ENCODE data around the gene CRYBG1. TPM values are rescaled to one million over a fixed set of nuclear protein-coding genes. Genes with fewer than 3 reads are reported as not detected.

CRYBG1 gene
- total RNA-seq, 1 donor from 2014 or later: 7.6 TPM

DNA sequence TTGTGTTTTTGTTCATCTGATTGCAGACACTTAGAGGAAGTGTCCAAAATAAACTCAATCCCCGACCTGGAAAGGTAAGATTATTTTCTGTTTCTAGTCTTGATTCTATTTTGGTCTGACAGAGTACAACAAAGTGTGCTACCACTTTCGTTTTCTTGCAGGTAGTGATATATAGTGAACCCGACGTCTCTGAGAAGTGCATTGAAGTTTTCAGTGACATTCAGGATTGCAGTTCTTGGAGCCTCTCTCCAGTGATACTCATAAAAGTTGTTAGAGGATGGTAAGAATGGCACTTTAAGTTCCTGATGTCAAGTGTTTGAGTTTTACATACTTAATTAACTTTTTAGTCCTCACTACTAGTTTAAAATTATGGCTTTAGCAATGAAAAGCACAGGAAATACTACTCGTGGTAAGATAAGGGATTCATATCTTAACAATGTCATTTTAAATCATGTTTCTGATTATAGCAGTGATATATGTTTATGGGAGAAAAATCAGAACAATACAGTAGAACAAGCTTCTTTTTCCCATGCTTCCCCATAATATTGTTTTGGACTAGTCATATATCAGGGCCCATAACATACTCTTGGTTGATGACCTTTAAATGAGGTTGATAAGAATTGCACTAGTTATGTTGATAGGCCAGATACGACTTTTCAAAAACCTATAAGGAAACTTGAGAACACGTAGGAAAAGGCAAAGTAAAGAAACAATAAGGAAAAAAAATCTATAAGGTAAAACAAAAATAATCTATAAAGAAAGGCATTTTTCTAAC, 164.8 kb downstream of the CRYBG1 start:
- DNase-seq (ENCODE audit: low read depth in 2 of 2): peak in 1 of 2 donors; percentile 43

DNA sequence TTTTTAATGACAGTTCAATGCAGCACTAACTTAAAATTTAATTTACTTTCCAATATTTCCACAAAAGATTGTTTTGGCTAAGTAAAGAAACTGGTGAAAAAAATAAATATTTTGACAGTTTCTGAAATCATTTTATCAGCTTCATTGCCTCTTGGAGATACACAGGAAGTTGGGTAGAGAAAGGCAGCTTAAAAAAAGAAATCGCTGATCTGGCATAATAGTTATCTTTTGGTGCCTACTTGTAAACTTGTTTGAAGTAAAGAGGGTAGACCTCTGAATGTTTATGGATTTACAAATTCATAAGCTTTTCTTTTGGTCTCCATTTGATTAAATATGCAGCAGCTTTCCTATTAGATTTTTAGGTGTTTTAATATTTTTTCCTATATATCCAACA, 165.4 kb downstream of the CRYBG1 start:
- no peak for DNase-seq (ENCODE audit: low read depth in 2 of 2)

DNA sequence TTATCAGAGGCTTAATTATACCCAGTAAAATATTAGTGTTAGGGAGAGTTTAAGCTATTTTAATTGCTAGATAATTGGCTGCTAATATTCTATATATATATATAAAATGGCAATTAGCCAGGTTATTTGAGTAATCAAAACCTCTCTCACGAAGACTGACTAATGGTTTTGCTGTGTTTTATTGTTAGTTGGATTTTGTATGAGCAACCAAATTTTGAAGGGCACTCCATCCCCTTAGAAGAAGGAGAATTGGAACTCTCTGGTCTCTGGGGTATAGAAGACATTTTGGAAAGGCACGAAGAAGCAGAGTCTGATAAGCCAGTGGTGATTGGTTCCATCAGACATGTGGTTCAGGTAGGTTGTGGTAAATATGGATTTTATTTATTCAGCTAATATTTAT, 166.6 kb downstream of the CRYBG1 start:
- no peak for DNase-seq (ENCODE audit: low read depth in 2 of 2)

DNA sequence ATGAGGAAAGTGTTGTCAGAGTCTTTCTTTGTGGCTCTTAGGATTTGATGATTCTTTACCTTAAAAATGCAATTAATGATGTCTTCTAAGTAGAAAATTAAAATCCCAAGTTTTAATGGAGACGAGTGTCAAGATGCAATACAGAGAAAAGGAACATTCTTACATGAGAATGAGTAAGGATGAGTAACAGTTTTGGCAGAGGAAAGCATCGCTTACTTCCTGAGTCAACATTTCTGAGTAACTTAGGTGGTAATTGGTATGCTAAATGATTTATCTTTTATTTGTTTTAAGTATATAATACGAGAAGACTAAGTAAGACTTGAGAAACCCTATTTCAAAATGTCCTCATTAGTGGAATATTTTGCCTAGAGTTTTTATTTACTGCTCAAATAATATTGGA, 167.5 kb downstream of the CRYBG1 start:
- peak in 1 of 2 donors; percentile 86 for DNase-seq (ENCODE audit: low read depth in 2 of 2)

DNA sequence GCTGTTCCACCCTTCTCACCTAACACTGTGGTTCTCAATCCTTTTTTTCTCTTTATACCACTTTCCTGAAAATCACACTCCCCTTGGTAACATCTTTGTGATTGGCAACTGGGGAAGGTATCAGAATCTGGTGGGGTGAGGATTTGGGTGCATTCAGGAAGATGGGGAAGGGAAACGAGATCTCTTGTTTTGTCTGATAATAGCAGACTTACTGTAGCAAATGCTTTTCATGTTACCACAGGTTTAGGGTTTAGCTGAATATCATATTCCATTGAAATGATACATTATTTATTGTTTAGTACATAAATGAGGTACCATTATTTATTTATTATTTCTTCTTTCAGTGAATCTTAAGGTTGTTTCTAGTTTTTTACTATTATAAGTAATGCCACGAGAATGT, 168.0 kb downstream of the CRYBG1 start:
- DNase-seq (ENCODE audit: low read depth in 2 of 2): no peak

DNA sequence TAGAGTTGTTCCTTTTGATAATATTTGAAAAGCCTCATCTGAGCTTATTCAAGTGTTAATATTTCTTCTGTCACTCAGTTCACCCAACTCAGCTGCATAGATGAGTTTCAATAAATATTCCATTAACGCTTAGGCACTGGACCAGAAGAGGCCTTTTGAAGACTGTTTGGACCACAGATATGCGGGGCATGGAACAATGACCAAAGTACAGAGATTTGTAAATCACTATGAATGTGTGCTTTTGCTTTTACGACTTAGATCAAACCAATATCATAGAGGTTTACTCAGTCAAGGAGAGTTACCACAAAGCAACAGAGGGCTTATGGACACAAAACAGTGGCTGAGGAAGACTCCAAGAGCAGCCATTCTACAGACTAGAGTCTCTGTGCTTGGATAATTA, 168.9 kb downstream of the CRYBG1 start:
- DNase-seq (ENCODE audit: low read depth in 2 of 2): no peak

DNA sequence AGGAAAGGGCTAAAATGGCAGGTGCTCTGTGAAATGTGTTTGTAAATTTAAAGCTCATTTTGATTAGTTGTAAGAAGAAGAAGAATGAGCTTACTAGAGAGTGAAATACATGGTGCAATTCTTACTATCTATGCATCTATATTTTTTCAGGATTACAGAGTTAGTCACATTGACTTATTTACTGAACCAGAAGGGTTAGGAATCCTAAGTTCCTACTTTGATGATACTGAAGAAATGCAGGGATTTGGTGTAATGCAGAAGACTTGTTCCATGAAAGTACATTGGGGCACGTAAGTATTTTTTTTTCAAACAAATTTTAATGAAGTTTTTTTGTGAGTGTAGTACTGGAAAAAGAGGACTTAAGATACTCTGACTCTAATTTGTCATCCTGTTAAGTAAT, 169.5 kb downstream of the CRYBG1 start:
- no peak for DNase-seq (ENCODE audit: low read depth in 2 of 2)

DNA sequence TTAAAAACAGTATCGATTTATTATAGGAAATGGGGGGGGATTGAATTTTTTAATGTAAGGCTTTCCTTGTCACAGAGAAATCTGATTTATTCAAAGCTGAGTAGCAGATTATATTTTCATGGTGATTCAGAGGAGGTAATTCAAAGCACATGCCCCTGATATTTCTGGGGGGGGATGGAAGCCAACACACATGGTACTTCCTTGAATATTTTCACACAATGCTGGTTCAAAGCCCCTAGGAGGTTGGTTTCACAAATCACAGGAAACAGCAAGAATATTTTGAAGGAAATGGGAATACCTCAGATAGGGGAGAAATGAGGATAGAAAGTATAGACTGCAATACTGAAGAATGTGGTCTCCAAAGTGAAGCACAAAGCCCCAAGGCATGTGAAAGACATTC, 170.0 kb downstream of the CRYBG1 start:
- DNase-seq (ENCODE audit: low read depth in 2 of 2): peak in 1 of 2 donors; percentile 79

DNA sequence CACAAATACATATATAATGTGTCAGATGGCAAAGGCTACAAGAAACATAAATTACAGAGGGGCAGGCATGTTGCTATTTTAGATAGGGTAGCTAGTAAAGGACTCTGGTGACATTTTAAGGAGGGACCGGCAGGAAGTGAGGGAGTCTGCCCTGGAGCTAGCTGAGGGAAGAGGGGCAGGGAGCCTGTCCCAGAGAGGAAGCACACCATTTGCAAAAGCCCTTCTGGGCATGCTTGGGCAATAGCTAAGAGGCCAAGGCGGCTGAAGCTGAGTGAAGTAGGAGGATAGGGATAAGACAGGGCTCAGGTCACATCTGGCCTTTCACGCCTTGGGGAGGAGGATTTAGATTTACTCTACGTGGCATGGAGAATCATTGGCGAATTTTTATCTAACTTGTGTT, 172.5 kb downstream of the CRYBG1 start:
- no peak for DNase-seq (ENCODE audit: low read depth in 2 of 2)

DNA sequence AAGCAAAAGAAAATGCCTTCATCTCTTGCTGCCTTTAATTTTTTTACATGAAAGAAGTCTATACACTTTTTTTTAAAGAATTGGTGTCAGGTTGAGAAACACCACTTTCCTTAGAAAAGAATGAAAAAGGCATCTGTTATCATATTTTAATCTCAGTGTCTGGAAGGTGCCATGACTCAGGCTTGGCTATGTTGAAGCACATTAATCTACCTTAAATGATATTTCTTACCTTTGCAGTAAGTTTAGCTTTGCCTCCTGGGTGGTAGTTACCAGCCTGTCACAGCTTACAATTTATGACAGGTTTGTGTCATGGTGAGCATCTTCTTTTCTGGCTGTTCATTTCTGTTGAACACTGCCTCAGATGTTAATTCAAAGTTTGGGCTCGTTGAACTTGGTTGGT, 173.5 kb downstream of the CRYBG1 start:
- DNase-seq (ENCODE audit: low read depth in 2 of 2): no peak

DNA sequence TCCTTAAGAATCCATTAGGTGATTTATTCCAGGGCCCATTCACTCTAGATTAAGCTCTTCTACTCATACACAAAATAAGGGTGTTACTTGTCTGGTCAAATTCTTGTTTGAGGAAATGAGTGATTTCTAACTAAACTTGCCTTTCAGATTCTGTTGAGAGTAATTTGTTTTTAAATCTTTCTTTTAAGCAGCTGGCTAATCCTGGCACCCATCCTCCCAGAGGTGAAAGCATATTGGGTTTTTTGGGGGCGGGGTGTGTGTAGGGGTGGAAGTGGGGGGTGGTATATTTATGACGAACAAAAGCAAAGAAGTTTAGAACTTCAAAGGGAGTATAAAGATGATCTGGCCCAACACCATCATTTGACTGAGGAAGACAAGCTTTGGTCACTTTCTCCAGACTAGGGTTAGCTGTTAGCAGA, 174.1 kb downstream of the CRYBG1 start:
- peak in 1 of 2 donors; percentile 5 for DNase-seq (ENCODE audit: low read depth in 2 of 2)

DNA sequence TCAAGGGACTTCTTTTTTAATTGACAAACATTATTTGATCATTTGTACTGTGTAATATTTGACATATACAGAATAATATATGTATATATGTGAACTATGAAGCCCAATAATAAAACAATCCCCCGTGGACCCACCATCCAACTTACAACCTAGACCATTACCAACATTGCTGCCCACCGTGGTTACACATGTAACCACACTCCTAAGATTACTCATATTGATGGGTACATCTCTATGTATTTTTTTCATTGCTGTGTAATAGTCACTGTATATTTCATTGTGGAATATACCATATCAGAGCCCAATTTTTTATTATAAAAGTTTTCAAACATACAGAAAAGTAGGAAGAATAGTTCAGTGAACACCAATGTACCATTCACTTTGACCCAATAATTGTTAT, 174.5 kb downstream of the CRYBG1 start:
- no peak for DNase-seq (ENCODE audit: low read depth in 2 of 2)

DNA sequence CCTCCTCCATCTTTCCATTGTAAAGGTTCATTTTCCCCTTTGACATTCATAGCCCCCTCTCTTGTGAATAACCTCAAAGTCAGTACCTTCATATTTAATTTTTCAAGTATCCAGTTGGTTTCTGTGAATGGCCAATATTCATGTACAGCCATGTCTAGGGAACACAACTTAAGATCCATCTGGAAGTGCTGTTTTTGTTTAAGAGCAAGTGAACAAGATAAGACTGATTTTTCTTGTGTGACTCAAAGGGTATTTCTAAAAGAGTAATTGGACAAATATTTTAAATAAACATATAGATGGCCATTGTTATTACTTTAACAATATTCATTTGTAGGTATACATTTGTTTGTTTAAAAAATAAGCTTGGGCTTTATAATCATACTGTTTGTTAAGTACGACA, 175.8 kb downstream of the CRYBG1 start:
- DNase-seq (ENCODE audit: low read depth in 2 of 2): no peak

DNA sequence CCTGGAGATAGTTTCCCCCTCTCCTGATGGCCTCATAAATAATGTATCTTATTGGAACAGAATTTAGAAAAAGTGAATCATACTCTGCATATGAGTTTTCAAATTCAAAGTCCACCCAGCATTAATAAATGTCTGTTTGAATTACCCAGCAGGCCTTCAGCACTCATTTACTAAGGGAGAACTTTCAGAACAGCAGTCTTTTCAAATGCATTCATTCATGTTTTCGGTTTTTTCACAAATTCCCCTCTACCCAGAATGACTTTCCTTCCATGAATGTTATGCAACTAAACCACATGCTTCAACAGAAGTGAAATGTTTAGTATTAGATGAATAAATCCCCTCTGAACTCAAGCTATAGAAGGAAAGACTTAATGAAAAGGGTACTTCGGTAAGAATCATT, 176.3 kb downstream of the CRYBG1 start:
- no peak for DNase-seq (ENCODE audit: low read depth in 2 of 2)

DNA sequence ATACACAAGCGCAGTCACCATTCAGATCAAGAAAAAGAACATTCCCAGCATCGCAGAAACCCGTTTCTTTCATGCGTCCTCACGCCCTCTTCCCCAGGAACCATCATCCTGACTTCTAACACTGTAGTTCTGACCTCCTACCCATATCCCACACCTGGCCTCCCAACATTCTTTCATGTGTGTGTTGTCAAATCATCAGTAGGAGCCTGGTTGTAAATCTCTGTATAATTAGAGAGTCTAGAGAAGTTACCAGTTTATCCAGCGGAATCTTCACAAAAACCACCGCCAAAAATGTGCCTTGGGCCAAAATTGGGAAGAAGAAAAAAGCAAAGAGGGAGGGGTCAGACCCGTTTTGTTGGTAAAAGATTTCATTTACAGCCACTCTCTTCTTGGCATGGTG, 177.1 kb downstream of the CRYBG1 start:
- DNase-seq (ENCODE audit: low read depth in 2 of 2): no peak

DNA sequence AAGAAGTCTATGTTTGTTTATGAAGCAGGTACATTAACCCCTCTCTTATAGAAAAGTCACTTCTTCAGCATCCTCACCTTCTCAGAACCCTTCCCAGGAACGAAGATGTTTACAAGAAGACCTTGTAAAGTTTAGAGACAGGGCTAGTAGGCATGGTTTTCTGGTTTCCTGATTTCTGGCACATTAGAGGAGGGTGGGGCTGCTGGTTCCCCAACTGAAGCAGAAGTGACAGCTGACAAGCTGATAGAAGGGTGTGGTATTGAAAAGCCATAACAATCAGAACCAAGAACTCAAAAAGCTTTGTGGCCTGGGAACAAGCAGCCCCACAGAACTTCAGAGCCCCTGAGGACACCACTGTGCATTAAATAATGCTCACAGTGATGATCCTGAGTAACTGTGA, 177.6 kb downstream of the CRYBG1 start:
- no peak for DNase-seq (ENCODE audit: low read depth in 2 of 2)

DNA sequence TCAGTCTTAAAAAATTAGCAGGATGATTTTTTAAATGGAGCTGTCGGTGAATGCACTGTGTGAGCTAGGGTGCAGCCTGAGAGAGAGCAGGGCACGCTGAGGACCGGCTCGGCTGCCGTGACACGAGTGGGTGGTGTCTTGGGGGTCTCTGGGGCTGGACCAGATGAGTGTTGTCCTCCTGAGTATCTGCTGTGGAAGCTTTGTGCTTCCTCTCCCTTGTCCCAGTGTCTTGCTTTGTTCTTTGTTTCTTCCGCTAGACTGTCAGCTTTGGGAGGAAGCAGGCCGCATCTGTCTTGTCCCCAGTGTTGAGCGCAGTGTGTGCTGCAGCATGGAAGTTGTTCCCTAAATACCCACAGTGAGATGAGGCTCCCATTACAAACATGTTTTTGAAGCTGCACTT, 179.4 kb downstream of the CRYBG1 start:
- no peak for DNase-seq (ENCODE audit: low read depth in 2 of 2)

DNA sequence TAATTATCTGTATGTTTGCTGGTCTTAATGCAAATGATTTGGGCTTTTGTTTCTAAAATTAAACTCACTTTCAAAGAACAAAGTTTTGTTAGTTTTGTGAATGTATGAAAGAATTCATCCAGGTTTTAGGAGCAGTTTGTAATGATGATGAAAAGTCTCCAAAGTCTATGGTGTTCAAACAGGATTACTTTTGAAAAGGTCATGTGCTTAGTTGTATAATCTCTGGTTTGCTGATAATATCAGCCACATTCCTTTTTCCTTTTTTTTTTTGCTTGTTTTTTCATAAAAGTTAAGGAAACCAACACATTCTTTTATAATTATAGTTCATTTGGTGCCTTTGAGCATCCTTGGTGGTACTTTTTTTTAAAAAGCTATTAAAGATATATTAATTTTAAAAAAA, 179.9 kb downstream of the CRYBG1 start:
- no peak for DNase-seq (ENCODE audit: low read depth in 2 of 2)

DNA sequence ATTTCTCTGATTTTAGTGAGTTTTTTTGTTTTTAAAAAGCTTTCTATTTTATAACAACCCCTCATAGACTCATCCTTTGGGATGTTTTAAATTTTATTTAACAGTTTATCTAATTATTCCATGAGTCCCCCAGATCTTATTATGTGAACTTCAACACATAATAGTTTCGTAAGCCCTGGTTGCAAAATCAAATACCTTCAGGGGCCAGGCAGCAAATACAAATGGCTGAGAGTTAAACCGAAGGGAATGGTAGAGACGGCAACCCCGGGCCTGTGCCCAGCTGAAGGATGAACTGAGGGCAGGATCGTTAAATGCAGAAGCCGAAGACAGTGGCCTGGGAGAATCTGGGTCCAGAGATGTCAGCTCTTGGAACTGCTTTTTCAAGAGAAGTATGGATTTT, 180.4 kb downstream of the CRYBG1 start:
- DNase-seq (ENCODE audit: low read depth in 2 of 2): no peak

DNA sequence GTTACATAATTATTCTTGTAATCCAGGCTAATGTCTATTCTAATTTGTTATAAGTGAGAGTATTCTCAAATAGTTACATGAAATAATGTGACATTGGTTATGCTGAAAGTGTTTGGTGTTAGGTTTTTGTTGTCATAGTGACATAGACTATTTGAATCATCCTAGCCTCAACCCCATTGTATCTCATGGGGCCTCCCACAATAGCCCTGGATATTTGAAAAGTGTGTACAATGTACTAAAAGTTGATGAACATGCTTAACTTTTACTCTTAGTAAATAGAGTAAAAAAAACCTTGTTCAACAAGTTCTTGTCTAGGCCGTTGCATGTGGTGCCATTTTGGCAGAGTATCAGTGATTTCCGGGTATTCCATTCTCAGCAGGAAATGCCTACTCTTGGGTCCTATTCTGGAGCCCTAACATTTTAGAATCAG, 185.8 kb downstream of the CRYBG1 start:
- peak; percentile 61 to 78 for DNase-seq (ENCODE audit: low read depth in 2 of 2)

DNA sequence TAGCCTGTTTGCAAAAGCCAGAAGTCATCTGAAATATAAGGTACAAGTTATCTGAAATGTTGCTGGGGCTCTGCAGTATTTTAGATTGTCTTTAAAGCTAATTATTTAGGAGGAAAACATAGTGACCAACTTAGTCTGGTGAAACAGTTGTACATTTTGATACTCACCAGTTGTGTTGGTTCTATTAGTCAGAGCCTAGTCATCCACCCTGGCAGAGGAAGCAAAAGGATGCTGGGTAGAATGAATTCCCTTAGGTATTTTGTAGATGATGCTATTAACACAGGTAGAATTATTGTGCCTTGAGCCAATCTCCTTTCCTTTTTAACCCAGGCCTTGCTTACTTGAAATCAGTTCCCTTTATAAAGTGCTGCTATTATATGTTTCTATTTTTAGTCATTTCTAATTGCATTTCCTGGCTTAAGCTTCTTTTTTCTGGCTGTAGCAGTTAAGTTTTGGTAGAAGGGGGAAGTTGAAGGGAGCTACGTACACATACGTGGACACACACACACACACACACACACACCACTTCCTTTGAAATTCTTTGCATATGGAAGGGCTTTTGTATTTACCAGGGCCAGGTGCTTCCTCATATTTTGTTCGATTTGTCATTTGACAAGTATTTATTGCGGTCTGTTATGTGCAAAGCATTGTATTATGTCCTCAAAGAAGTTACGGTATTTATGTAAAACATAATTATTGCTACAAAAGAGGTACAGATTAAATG, 186.3 kb downstream of the CRYBG1 start:
- DNase-seq (ENCODE audit: low read depth in 2 of 2): peak; percentile 90 to 96

DNA sequence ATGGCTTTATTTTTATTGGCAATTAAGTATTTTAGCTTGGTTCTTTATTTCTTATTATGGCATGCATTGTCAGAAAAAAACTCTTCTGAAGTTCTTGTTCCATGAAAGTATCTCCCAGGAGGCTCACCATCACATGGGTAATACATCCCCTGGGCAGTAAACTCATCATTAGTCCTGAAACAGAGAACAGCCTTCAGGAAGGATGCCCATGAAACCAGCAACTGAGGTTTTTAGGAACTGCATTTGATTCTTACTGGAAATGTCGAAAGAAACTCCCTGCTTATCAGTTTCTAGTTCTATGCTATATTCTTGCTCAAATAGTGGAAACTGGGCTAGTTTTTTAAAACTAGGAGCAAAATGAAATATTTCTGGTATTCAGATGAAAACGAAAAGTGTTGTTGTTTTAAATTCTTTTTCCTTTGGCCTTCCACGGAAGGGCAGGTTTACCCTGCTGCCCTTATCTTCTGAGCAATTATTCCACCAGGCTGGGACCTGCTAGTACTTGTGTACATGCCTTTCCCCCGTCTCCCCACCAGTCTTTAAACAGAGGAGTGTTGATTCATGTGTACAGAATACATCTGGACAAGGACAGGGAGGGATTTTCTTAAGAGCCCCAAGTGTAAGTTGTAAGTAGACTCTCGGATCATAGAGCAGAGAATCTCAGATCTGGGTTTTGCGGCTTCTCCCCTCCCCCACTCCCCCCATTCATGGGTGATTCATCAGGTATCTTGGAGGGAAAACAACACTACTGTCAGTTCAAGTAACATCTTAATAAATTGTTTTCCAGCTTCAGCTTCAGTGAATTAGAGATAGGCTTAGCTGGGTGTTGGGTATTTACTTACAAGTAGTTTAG, 187.3 kb downstream of the CRYBG1 start:
- DNase-seq (ENCODE audit: low read depth in 2 of 2): peak in 1 of 2 donors; percentile 62

All from dermis microvascular lymphatic vessel endothelial cell (primary cell).